ENCODE data around the gene CCR5.

- TF ChIP-seq ZFP30 (CRISPR knock-in tag; IDR thresholded peaks at IDR 0.05) (no peak), ARNTL (CRISPR knock-in tag; IDR thresholded peaks at IDR 0.05; ENCODE audit: borderline replicate concordance, low read depth) (no peak), ESRRG (CRISPR knock-in tag; IDR thresholded peaks at IDR 0.05) (no peak), CREB5 (CRISPR knock-in tag; IDR thresholded peaks at IDR 0.05; ENCODE audit: low read depth) (no peak), PATZ1 (CRISPR knock-in tag; IDR thresholded peaks at IDR 0.05; ENCODE audit: borderline replicate concordance) (no peak), POU6F1 (CRISPR knock-in tag; IDR thresholded peaks at IDR 0.05; ENCODE audit: borderline replicate concordance, low read depth) (no peak), BACH2 (CRISPR knock-in tag; IDR thresholded peaks at IDR 0.05; ENCODE audit: borderline replicate concordance) (no peak), TOX (CRISPR knock-in tag; IDR thresholded peaks at IDR 0.05; ENCODE audit: borderline replicate concordance) (no peak), RARB (CRISPR knock-in tag; IDR thresholded peaks at IDR 0.05) (no peak)
These were observed 45.0 kb upstream of the CCR5 start for GRCh38 chr3:46325645-46326300.

All from SK-N-SH treated with all-trans-retinoic acid at 6 μM for 48 hours (cell line).